H4 (cell line): ENCODE data around the gene C16orf86. TPM values are rescaled to one million over a fixed set of nuclear protein-coding genes. Genes with fewer than 3 reads are reported as not detected.

Source experiments
- DNase-seq: peaks from one replicate; pipeline ENCODE4 v3.0.0-alpha.2; 2015; ENCODE audit warnings: low spot score
- total RNA-seq: library from RNA; depleted of rRNA; stranded (reverse); fragments of >200 nt; shearing (Covaris generic); gene quantifications from 2 replicates; pipeline ENCODE4 v1.2.3, GENCODE V29; 2014

The C16orf86 gene
- total RNA-seq, 1 experiment from 2014 or later: not detected

DNA sequence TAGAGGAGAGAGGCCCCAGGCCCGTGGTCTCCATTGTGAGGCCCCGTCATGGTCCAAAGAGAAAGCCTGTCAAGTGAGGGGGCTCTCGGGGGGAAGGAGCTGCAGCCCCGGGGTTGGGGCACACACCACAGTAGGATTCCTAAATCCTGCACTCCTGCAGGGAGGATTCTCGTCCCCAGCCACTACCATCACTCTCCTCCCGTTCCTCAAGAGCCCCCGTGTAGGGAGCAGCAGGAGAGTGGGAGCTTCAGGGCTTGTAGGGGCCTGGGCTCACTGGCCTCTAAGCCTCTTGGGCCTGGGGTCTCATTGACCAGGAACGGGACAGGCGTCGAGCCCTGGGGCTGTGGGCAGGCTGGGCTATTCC lies 821 bp downstream of the C16orf86 start:
- DNase-seq: no peak

DNA sequence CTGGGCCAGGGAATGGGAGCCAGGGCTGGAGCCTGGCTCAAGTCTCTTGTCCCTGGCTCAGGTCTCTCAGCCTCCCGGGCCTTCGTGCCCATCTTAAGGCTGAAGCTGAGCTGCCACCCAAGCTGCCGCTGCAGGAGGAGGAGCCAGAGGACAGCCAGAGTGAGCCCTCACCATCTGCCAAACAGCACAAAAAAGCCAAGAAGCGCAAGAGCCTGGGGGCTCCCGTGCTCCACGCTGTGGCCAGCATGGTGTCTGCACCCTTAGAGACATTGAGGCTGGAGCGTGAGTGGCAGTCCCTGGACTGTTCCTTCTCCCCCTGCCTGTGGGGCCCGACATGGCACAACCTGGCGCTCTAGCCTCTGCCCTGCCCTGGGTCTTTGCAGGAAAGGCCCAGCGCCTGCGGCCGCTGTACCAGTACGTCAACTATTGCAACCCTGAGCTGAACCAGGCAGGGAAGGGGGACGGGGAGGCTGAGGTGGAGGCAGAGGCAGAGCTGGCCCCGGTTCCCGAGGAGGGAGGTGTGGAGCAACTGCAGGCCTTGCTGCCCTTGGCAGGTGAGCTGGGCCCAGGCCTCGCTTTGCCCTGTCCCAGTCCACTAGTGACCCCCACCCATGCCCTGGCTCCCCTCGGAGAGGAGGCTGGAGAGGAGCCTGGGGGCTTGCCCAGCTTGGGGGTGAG lies 1.3 kb downstream of the C16orf86 start:
- DNase-seq: peak; percentile 90

DNA sequence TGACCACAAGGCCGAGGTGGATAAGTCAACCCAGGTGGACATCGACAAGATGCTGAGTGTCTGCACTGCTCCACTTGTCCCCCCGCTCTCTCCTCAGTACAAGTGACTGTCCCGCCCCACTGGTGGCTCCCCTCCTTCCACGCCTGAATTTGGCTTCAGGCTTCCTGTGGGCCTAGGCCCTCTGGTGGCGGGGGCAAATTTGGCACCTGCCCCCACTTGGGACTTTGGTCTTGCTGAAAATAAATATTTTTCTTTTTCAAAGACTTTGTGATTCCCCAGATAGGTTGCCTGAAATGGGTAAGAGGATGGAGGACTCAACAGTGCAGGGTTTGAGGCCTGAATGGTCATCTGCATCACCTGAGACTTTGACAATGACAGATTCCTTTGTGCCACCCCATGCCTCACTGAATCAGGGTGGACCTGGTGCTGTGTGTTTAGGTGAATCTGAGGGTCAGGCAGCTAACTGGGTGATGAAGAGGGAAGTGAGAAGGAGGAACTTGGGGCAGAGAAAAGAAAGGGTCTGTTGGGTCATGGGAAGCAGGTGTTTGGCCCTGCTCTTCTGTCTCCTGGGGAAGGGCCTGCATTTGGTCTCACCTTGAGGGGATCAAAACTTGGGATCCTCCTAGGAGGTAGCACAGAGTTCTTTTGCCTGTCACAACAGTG lies 2.0 kb downstream of the C16orf86 start:
- DNase-seq: no peak

DNA sequence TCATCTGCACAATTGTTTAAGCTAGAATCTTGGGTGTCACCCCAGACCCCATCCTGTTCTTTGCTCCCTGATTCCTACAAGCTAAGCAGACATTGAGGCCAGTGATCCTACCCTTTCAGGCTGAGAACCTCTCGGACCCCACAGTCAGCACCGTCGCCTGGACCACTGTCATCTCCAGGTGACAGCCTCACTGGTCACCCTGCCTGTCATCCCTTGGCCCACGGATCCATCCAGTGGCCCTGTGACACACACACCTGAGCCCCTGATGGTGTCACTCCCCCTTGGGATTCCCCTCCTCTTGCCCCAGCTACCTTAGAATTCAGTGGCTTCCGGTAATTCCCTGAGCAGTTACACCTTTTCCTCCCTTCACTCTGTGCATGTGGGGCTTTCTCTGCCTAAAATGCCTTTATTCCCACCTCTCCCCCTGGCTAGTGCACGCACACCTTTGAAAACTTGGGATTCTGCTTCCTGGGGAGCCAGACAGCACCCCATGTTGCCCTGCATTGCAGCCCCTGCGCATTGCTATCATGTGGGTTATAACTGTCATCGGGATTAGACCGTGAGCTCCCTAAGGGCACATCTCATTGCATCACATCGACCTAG lies 3.0 kb downstream of the C16orf86 start:
- no peak for DNase-seq

DNA sequence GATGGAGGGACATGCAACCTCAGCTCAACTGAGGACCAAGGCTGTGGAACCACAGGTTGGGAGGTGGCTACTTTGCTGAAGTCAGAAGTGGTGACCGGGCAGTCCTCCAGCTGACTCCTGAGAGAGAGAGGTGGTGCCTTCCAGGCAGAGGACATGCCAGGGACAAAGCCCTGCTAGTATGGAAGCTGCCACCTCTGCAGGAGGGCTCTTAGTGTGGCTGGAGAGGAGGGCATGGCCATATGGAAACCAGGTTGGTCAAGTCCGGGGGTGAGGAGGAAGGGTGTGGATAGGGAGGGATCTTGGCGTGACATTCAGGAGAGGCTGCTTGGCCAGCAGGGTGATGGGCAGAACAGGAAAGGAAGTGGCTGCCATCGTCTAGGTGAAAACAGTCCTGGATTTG lies 5.7 kb downstream of the C16orf86 start:
- DNase-seq: no peak

DNA sequence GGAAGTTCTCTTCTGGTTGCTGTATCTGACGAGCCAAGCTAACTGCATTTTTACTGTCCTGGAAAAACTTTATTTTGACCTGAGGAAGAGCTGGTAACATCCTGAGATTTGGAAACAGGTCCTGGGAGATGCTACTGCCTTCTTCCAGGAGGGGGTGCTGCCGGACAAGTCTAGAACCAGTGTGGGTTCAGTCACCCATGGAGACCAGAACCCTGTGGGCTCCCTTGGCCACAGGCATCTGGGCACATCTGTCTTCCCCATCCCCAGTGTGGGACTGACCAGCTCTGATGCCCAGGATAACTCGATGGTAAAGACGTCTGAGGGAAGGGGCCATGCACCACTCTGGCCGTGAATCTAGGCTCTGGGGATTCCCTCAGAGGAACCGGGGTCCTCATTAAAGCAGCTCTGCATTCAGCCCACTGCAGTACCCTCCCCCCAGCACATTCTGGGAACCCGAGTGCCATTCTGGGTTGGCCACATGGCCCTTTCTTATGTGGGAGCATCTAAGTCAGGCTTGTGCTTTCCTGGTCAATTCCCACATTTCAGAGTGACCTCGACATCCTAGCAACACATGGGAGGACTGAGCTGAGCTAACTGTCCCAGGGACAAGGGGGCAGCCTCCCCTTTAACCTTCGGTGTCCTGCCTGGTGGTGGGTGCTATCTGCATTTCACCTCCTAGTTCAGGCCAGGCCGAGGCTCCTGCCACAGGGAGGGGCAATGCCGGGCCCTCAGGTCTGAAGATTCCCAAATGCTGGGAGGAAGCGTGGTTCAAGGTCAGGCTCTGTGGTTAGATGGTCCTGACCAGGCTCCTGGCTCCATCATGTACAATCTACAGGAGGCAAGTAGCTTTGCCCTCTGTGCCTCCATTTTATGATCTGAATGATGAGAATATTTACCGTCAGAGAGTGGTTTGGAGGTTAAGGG lies 6.4 kb downstream of the C16orf86 start:
- peak; percentile 57 for DNase-seq

DNA sequence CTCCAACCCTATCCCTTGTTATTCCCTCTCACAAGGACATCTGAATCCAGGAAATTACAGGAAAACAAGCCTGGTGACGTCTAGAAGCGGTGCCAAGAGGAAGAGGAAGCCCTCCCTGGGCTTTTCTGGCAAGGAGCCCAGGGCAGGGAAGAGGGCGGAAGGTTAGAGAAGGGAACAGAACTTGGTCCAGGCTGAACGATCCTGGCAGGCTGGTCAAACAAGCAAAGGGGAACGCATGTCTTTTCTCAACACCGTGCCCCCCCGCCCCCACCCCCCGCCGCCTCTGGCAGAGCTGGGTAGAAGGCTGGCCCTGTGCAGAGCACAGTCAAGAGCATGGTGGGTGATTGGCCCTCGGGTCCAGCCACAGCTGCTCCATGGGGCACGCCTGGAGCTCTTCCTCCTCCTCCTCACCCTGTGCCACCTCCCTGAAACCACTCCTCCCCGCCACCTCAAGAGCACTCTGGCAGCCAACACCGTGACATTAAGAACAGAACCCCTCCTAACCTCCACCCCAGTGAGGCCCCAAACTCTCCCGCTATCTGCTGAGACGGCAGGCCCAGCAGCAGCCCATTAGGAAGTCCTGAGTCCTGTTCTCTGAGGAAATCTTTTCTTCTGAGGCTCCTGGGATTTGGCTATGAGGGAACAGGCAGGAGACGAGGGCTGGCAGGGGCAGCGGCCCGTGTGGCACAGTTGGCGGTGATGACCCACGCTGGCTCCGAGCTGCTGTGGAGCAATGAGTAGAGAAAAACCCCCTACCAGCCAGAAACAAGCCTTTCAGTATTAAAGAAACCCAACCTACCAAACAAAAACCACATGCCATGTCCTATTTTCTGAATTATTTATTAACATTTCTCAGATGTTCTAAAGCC lies 7.3 kb downstream of the C16orf86 start:
- no peak for DNase-seq

DNA sequence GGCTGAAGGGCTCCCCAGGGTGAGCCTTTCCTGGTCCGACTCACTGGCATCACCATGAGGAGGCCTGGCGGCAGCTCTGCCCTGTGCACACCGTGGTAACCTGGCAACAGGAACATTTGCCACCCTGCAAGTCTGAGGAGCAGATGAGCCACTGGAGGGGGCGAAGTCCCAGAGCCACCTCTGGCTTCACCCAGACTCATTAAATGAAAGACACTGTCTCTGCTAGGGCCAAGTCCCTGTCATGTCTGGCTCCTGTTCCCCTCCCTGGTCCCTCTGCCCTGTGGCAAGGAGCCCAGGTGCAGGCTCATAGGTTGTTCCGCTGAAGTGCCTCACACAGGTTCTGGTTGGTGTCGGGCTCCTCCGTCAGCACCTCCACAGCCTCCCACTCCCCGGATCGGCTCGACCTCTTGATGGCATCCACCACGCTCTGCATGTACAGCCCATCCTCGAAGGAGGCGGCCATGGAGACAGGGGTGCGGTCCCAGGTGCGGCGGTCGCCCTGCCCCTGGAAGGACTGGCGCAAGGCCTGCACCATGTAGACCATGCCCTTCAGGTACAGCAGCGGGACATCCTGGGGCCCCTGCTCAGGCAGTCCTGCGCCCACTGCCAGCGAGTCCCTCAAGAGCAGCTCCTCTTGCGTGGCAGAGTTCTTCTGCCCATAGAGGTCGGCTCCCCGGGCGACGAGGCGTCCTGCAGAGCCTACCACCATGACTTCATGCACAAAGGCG lies 8.4 kb downstream of the C16orf86 start:
- no peak for DNase-seq

DNA sequence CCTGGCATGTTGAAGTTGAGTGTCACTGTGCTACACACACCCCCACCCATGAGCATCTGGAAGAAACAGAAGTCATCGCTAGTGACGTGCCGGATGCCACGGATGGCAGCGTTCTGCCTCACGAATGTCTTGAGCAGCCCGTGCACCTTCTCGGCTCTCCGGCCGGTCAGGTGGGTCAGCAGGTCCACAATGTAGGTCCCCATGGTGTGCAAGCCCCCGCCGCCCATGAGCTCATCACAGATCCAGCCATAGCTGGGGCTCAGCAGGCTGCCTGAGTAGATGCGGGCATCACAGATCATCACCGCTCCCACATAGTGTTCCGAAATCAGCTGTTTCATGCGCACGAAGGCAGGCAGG lies 8.9 kb downstream of the C16orf86 start:
- no peak for DNase-seq

DNA sequence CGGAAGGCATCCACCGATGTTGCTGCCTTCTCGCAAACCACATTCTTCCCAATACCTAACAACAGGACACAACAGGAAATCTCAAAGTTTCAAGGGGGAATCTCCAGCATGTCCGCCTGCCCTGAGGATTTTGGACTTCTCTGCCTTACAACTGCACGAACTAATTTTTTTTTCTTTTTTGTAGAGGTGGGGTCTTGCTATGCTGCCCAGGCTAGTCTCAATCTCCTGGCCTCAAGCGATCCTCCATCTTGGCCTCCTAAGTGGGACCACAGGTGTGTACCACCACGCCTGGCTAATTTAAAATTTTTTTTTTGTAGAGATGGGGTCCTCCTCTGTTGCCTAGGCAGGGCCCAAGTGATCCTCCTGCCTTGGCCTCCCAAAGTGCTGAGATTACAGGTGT lies 9.4 kb downstream of the C16orf86 start:
- no peak for DNase-seq

DNA sequence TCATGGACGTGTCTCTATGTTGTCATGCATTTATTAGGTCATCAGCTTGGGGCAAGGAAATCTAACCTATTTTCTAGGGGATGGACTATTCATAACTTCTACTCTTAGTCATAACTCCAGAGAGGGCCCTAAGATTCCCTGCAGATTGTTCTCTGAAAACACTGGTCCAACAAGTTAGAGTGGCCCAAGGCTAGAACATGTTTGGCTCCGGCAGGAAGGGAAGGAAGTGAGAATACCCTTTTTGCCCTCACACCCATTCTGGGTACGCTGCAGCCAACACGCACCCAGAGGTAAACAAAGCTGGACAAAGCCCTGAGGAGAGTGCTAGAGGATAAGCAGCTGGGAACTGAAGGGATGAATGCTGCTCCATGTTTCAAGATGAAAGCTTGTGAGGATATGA lies 9.9 kb downstream of the C16orf86 start:
- no peak for DNase-seq

DNA sequence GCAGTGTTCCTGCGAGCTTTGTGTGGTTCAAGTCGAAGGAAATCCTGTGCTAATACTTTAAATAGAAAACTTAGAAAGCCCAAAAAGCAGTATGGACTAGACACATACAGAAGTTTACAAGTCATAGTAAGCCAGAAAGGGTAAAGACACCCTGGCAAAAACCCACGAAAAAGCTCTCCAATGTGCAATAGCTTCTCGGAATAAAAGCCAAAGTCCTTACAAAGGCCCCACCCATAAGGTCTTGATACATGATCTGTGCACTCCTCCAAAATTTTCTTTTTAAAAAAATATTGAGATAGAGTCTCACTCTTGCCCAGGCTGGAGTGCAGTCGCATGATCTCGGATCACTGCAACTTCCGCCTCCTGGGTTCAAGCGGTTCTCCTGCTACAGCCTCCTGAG lies 10.3 kb downstream of the C16orf86 start:
- no peak for DNase-seq

DNA sequence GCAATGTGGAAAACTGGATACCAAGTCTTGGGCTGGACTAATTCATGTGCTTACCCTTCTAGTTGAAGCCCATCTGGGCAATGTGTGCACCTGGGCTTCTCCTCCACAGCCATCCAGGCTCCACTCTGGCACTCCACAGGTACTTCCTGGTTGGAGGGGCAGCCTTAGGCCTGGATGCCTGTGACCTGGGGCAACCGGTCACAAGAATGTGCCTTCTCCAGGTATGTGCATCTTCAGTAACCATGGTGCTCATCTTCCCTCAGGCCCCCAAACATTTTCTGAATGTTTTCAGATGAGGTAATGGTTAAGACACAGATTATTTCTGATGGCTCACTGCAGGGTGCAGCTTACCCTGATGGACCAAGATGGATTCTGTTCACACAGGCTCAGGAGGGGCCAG lies 11.1 kb downstream of the C16orf86 start:
- no peak for DNase-seq

DNA sequence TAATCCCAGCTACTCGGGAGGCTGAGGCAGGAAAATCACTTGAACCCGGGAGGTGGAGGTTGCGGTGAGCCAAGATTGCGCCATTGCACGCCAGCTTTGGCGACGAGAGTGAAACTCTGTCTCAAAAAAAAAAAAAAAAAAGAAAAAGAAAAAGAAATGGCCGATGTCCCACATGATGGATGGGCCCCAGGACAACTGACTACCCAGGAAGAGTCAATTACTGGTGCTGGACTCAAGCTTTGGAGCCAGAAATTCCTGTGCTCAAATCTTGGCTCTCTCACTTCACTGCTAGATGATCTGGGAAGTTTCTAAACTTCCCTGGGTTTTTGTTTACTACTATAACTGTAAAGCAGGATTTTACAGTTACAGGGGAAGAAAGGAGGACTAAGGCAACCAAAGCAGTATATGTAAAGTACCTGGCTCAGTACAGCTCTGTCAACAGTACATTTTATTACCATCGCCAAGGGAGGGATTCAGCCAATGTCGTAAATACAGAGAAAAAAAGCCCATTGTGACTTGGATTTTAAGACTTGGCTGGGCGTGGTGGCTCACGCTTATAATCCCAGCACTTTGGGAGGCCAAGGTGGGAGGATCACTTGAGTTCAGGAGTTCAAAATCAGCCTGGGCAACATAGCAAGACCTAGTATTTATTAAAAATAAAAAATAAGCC lies 11.9 kb downstream of the C16orf86 start:
- no peak for DNase-seq

DNA sequence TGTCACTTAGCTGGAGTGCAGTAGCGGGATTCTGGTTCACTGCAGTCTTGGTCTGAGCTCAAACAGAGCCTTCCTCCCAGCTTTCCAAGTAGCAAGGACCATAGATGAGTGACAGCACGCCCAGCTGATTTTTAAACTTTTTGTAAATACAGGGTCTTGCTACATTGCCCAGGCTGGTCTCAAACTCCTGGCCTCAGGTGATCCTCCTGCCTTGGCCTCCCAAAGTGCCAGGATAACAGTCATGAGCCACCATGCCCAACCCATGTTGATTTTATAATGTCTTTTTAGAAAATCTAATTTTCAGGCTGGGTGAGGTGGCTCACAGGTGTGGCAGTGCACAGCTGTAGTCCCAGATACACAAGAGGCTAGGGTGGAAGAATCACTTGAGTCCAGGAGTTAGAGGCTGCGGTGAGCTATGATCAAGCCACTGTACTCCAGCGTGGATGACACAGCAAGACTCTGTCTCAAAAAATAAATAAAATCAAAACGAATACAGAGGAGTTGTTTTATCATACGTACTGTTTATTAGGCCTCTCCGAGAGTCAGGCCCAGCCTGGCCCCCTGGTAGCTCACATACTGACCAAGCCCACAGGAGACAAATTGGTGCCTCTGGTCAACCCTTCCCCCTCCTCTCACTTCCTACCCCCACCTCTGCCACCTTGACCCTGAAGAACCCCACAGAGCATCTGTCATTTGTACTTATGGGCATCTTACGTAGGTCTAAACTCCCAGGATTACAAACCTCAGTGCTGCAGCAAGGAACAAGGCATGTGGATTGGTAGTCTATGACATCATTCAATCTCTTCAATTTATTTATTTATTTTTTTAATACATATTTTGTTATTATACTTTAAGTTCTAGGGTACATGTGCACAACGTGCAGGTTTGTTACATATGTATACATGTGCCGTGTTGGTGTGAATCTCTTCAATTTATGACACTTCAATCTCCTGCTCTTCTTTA lies 13.6 kb downstream of the C16orf86 start:
- DNase-seq: no peak

DNA sequence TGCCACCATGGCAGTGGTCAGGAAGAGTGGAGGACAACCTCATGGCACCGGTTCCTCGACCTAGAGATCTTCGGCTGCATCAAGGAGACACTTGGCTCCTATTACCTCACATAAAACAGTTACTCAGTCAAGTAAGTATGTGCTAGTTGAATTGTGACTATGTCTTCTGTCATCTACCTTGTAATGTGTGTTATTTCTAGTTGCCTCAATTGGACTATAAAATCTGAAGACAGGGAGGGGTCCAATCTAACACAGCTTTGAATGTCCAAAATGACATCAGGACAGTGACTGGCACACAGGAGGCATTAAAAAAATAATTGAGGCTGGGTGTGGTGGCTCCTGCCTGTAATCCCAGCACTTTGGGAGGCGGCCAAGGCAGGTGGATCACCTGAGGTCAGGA lies 17.2 kb downstream of the C16orf86 start:
- DNase-seq: no peak

DNA sequence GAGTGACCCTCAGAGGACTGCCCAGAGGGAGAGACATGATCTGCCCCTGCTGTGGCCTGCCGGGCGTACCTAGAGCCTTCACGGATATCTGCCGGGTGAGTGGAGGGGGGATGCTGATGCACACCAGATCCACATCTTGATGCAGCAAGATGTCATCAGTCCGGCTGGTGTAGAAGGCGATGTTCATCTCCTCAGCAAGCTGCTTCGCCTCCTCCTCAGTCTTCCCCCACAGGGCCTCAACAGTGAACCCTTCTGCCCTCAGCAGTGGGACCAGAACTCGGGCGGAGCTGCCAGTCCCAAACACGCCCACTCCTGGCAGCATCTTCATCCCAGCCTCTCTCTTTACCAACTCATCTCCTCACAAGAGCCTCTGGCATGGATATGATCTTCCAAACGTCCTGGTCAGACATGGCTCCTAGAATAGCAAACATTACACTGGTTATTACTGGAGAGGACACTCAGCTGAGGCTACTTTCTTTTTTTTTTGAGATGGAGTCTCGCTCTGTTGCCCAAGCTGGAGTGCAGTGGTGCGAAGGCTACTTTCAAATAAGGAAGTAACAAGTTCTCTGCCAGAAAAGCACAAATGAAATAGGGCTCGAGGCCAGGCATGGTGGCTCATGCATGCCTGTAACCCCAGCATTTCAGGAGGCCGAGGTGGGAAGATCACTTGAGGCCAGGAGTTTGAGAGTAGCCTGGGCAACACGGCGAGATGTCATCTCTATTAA lies 18.9 kb downstream of the C16orf86 start:
- no peak for DNase-seq
